ENCODE data around the gene PAK3.

The PAK3 gene

DNA sequence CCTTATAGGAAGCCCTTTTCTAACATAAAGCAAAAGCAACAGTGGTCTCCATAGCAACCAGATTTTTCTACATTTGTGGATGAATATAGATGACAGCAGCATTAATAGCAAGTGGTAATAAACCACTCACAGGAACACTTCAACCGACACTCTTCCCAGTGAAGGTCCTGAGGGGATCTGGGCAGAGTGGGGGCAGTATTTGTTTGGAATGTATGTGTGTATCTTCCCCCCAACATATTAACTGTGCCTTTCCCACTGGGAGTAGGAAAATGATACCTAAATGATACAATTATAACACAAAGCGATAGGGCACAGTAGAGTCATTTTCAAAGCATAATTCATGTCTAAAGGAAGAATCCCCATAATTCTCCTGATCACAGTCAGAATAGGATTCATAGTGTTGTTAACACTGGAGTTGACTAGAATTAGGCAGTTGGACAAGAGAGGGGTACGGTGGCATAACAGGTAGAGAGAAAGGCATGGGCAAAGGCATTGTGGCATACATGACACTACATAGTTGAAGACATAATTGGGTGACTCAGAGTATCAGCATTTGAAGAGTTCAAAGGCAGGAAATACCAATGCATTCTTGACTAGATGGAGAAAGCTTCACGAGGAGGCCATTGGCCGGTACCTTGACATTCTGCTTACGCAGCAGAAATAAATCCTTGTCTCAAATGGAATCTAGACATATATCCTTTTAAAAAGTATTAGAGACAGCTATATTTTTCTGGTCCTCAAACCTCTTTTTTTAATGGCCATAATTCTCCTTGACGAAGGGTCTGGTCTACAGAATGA lies 159.1 kb downstream of the PAK3 start:
- H3K4me1 ChIP-seq (ENCODE audit: control insufficient read depth, insufficient read depth, low read length): no peaks in the 10 kb centered on the region
- H3K4me3 ChIP-seq (ENCODE audit: insufficient read depth, low read depth, low read length): no peak overlapping the region
- no peaks in the 10 kb centered on the region for H3K9me3 ChIP-seq (ENCODE audit: control insufficient read depth, low read length)
- no peak overlapping the region for H3K27ac ChIP-seq (ENCODE audit: insufficient read depth, low read depth, low read length, poor library complexity, severe bottlenecking)
- no peaks in the 10 kb centered on the region for H3K36me3 ChIP-seq (ENCODE audit: control insufficient read depth, insufficient read depth, low read length)
- 76 to 87% methylated on average over 4 to 7 of the region's 7 CpGs for WGBS, 2 experiments
- no peaks in the 10 kb centered on the region for H3K27me3 ChIP-seq (ENCODE audit: control insufficient read depth, insufficient read depth, low read length, poor library complexity, severe bottlenecking)

DNA sequence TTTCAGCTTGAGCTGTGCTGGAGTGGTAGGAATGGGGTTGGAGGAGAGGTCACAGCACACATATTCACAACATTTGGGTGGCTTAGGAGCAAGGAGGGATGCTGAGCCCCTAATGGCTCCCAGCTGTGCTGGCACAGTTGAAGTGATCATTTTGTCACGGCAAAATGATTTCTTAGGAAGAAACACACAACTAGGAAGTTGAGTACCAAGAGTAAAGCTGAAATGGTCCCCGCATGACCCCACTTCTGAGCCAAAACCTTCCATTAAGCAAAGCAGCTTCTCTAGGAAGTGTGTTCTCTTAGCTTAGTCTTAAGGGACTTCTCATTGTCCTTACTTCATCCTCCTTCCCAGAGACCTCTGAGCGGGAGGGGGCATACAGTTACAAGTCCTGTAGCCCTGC lies 161.7 kb downstream of the PAK3 start:
- Histone ChIP-seq H3K4me1 (ENCODE audit: control insufficient read depth, insufficient read depth, low read length) (no peaks in the 10 kb centered on the region), H3K27me3 (ENCODE audit: control insufficient read depth, insufficient read depth, low read length, poor library complexity, severe bottlenecking) (no peaks in the 10 kb centered on the region), H3K9me3 (ENCODE audit: control insufficient read depth, low read length) (no peaks in the 10 kb centered on the region), H3K4me3 (ENCODE audit: insufficient read depth, low read depth, low read length) (no peak overlapping the region), H3K36me3 (ENCODE audit: control insufficient read depth, insufficient read depth, low read length) (no peaks in the 10 kb centered on the region), H3K27ac (ENCODE audit: insufficient read depth, low read depth, low read length, poor library complexity, severe bottlenecking) (no peak overlapping the region)
- 95 to 97% methylated on average over 3 of the region's 3 CpGs for WGBS, 2 experiments

DNA sequence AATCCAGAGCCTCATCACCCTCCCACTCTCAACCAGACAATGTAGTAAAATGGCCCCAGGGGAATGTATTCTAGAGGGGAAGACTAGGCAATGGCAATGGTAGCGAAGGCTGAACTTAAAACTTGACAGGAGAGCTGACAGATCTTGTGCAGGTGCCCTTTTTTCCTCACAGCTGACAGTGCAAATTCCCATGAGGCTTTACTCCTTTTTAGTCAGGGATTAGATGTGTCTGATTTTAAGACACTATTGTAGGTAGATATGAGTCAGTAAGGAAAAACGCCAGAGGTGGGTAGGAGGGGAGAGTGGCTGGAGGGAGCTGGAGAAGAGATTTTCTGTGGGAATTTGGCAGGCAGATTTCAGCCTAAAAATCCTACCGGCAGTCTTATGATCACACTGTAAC lies 163.6 kb downstream of the PAK3 start:
- Histone ChIP-seq H3K4me1 (ENCODE audit: control insufficient read depth, insufficient read depth, low read length) (no peaks in the 10 kb centered on the region), H3K27me3 (ENCODE audit: control insufficient read depth, insufficient read depth, low read length, poor library complexity, severe bottlenecking) (no peaks in the 10 kb centered on the region), H3K9me3 (ENCODE audit: control insufficient read depth, low read length) (no peaks in the 10 kb centered on the region), H3K27ac (ENCODE audit: insufficient read depth, low read depth, low read length, poor library complexity, severe bottlenecking) (no peak overlapping the region), H3K4me3 (ENCODE audit: insufficient read depth, low read depth, low read length) (no peak overlapping the region), H3K36me3 (ENCODE audit: control insufficient read depth, insufficient read depth, low read length) (no peaks in the 10 kb centered on the region)
- WGBS, 2 experiments: 85 to 100% methylated on average over 2 of the region's 3 CpGs

DNA sequence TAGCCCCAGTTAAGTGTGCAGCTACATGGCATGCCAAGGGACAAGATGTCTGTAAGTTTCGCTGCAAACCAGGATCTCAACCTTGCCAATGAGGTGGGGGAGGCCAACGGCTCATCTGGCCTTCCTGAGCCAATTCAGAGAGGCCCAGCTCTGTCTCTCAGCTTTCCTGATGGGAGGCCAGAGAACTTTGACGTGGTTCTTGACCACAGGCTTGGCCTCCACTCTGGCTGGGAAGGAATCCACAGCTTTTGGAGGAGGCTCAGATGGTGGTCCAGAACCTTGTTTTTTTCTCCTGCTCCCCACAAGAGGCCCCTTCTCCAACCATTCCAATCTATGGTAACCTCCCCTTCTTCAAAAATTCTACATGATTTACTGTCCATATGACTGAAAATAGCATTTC lies 164.5 kb downstream of the PAK3 start:
- no peak overlapping the region for H3K27ac ChIP-seq (ENCODE audit: insufficient read depth, low read depth, low read length, poor library complexity, severe bottlenecking)
- WGBS, 2 experiments: 87 to 92% methylated on average over 3 of the region's 3 CpGs
- H3K27me3 ChIP-seq (ENCODE audit: control insufficient read depth, insufficient read depth, low read length, poor library complexity, severe bottlenecking): no peaks in the 10 kb centered on the region
- no peaks in the 10 kb centered on the region for H3K4me1 ChIP-seq (ENCODE audit: control insufficient read depth, insufficient read depth, low read length)
- H3K36me3 ChIP-seq (ENCODE audit: control insufficient read depth, insufficient read depth, low read length): no peaks in the 10 kb centered on the region
- no peaks in the 10 kb centered on the region for H3K9me3 ChIP-seq (ENCODE audit: control insufficient read depth, low read length)
- H3K4me3 ChIP-seq (ENCODE audit: insufficient read depth, low read depth, low read length): no peak overlapping the region

DNA sequence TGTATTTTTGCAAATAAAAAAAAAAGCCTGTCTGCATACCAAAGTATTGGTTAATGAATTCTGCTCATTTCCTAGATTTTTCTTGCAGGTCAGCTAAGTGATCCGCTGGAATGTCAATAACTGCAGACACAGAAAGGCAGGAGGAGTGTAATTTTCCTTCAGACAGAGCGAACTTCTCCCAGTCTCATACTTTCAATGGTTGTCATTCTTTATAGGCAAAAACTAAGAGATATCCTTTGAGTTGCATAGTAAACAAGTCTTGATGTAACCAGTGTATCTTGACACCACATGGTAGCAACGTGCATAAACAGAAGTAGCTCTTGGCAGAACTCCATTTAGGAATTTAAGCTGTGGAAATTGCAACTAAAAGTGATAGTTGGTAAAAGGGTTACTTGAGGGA lies 166.1 kb downstream of the PAK3 start:
- Histone ChIP-seq H3K27me3 (ENCODE audit: control insufficient read depth, insufficient read depth, low read length, poor library complexity, severe bottlenecking) (no peaks in the 10 kb centered on the region), H3K4me1 (ENCODE audit: control insufficient read depth, insufficient read depth, low read length) (no peaks in the 10 kb centered on the region), H3K27ac (ENCODE audit: insufficient read depth, low read depth, low read length, poor library complexity, severe bottlenecking) (no peak overlapping the region), H3K36me3 (ENCODE audit: control insufficient read depth, insufficient read depth, low read length) (no peaks in the 10 kb centered on the region), H3K9me3 (ENCODE audit: control insufficient read depth, low read length) (no peaks in the 10 kb centered on the region), H3K4me3 (ENCODE audit: insufficient read depth, low read depth, low read length) (no peak overlapping the region)
- 90 to 93% methylated on average over 3 of the region's 3 CpGs for WGBS, 2 experiments

DNA sequence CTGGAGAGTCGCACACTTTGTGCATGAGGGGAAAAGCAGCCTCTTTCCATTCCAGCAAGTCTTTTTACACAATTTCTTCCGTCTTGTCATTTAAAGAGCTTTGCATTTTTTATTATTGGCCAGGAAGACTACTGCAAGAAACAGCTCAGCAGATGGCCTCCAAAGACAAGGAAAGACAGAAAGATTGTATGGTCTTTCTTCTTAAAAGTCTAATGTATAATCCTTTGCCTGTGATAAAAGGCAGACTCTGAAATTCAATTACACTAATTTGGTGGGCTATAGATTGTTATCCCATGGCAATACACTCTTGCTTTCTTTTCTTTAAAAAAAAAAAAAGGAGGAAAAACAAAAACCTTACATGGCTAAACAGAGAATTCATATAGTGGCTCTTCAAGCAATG lies 168.4 kb downstream of the PAK3 start:
- Histone ChIP-seq H3K27ac (ENCODE audit: insufficient read depth, low read depth, low read length, poor library complexity, severe bottlenecking) (no peak overlapping the region), H3K27me3 (ENCODE audit: control insufficient read depth, insufficient read depth, low read length, poor library complexity, severe bottlenecking) (no peaks in the 10 kb centered on the region), H3K36me3 (ENCODE audit: control insufficient read depth, insufficient read depth, low read length) (no peaks in the 10 kb centered on the region), H3K4me3 (ENCODE audit: insufficient read depth, low read depth, low read length) (no peak overlapping the region), H3K9me3 (ENCODE audit: control insufficient read depth, low read length) (no peaks in the 10 kb centered on the region), H3K4me1 (ENCODE audit: control insufficient read depth, insufficient read depth, low read length) (no peaks in the 10 kb centered on the region)
- 92 to 97% methylated on average over 2 of the region's 2 CpGs for WGBS, 2 experiments

DNA sequence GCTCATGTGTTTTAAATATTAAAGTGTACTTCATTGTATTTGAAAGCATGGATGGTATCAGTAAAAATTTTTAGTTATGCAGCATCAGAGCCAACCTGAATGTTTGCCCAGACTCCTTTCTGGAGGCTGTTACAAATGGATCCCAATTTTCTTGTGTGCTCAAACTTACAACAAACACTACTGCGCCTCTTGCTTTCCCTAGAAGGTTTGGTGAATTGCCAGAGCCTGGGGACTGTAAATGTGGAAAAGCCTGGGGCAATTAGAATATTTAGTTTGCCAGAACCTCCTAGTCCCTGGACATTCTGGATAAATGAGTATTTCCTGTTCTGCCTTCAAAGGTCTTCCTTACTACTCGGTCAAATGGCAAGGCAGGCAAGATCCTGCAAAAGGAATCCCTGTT lies 169.5 kb downstream of the PAK3 start:
- WGBS, 2 experiments: 100% methylated on average over 1 to 2 of the region's 2 CpGs
- H3K9me3 ChIP-seq (ENCODE audit: control insufficient read depth, low read length): no peaks in the 10 kb centered on the region
- no peaks in the 10 kb centered on the region for H3K4me1 ChIP-seq (ENCODE audit: control insufficient read depth, insufficient read depth, low read length)
- no peak overlapping the region for H3K27ac ChIP-seq (ENCODE audit: insufficient read depth, low read depth, low read length, poor library complexity, severe bottlenecking)
- no peaks in the 10 kb centered on the region for H3K36me3 ChIP-seq (ENCODE audit: control insufficient read depth, insufficient read depth, low read length)
- no peaks in the 10 kb centered on the region for H3K27me3 ChIP-seq (ENCODE audit: control insufficient read depth, insufficient read depth, low read length, poor library complexity, severe bottlenecking)
- no peak overlapping the region for H3K4me3 ChIP-seq (ENCODE audit: insufficient read depth, low read depth, low read length)

DNA sequence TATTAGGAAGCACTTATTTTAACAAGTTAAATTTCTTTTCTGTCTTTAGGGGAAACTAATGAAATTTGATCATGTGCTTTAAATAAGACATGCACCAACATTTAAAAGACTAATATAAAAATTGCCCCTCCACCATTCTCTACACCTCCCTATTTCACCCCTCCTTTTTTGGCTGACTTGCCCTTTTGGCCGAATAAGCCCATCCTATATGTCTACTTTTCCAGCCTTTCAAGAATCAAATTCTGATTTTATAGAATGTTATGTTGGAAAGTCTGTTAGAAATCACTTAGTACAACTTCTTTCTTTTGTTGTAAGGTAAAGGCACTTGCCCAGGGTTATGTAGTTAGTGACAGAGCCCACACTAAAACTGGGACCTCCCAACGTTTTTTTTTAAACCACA lies 172.5 kb downstream of the PAK3 start:
- no peaks in the 10 kb centered on the region for H3K9me3 ChIP-seq (ENCODE audit: control insufficient read depth, low read length)
- H3K4me1 ChIP-seq (ENCODE audit: control insufficient read depth, insufficient read depth, low read length): no peaks in the 10 kb centered on the region
- WGBS, 2 experiments: 75% methylated on average over 2 of the region's 2 CpGs; no CpG with 5 or more reads in 1 of the 2 experiments
- H3K4me3 ChIP-seq (ENCODE audit: insufficient read depth, low read depth, low read length): no peak overlapping the region
- H3K27ac ChIP-seq (ENCODE audit: insufficient read depth, low read depth, low read length, poor library complexity, severe bottlenecking): no peak overlapping the region
- no peaks in the 10 kb centered on the region for H3K36me3 ChIP-seq (ENCODE audit: control insufficient read depth, insufficient read depth, low read length)
- H3K27me3 ChIP-seq (ENCODE audit: control insufficient read depth, insufficient read depth, low read length, poor library complexity, severe bottlenecking): no peaks in the 10 kb centered on the region

DNA sequence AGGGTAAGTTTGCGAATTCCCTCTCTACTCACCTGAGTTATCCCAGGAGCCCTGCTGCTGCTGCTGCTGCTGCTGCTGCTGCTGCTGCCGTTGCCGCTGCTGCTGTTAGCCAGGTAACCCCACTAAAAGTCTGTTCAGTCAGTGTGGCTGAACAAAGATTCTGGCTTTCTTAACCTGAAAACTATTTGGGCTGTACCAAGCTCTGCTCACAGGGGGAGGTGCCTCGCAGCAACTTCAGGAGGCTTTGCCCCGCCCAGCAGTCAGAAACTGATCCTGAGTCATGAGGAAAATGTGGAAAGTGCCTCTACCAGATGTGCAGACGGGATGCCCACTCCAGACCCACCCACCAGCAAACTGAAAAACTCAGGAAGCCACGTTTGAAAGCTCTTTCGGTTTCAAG lies 174.3 kb downstream of the PAK3 start, which contains the start of gene CAPN6:
CAPN6 (minus strand) TSS at position 145 of the 400 bp plus-strand sequence. CDS start 6,547 bp downstream, outside the sequence.
- no peaks in the 10 kb centered on the region for H3K4me1 ChIP-seq (ENCODE audit: control insufficient read depth, insufficient read depth, low read length)
- H3K27ac ChIP-seq (ENCODE audit: insufficient read depth, low read depth, low read length, poor library complexity, severe bottlenecking): no peak within 1 kb of the TSS
- no peaks in the 10 kb centered on the region for H3K9me3 ChIP-seq (ENCODE audit: control insufficient read depth, low read length)
- WGBS, 2 experiments: 62 to 73% methylated on average over 8 of the region's 8 CpGs
- no peaks in the 10 kb centered on the region for H3K27me3 ChIP-seq (ENCODE audit: control insufficient read depth, insufficient read depth, low read length, poor library complexity, severe bottlenecking)
- no peaks in the 10 kb centered on the region for H3K36me3 ChIP-seq (ENCODE audit: control insufficient read depth, insufficient read depth, low read length)
- no peak within 1 kb of the TSS for H3K4me3 ChIP-seq (ENCODE audit: insufficient read depth, low read depth, low read length)

Data from ectodermal cell (in vitro differentiated cells).